Vagina (tissue), 2 donors: ENCODE measurements around the gene OSBPL6. TPM values are rescaled to one million over a fixed set of nuclear protein-coding genes. Genes with fewer than 3 reads are reported as not detected.

ENCODE experiments used
- DNase-seq, 2 donors: peaks; one replicate each; pipeline ENCODE4 v3.0.0-alpha.2; 2017; ENCODE audit errors: extremely low spot score in 2 of 2
- H3K27ac ChIP-seq: fragments of 200-600 bp; sonication (generic); one replicate; pipeline ENCODE4 v1.5.1; 2019
- H3K27me3 ChIP-seq: fragments of 200-600 bp; sonication (generic); one replicate; pipeline ENCODE4 v1.5.1; 2019
- H3K36me3 ChIP-seq, 2 donors: fragments of 200-600 bp; sonication (generic); one replicate each; pipeline ENCODE4 v1.5.1; 2017 to 2019
- H3K4me1 ChIP-seq: fragments of 200-600 bp; sonication (generic); one replicate; pipeline ENCODE4 v1.5.1; 2019
- H3K4me3 ChIP-seq, 2 donors: fragments of 200-600 bp; sonication (generic); 1 replicate in 1 of 2; 2 replicates in 1 of 2; pipeline ENCODE4 v1.5.1; 2016 to 2019
- H3K9me3 ChIP-seq: fragments of 200-600 bp; sonication (generic); one replicate; pipeline ENCODE4 v1.5.1; 2019
- CTCF ChIP-seq, 3 experiments: fragments of 450-650 bp in 2 of 3; fragments of 200-600 bp in 1 of 3; sonication (generic) in 1 of 3; IDR thresholded peaks; one replicate each; pipeline ENCODE4 v1.5.1; 2017 to 2019; ENCODE audit warnings: antibody characterized with exemption in 3 of 3, mild to moderate bottlenecking in 2 of 3, moderate library complexity in 2 of 3
- POLR2A ChIP-seq, 2 donors: fragments of 450-650 bp; IDR thresholded peaks; one replicate each; pipeline ENCODE4 v1.6.1; 2017; ENCODE audit warnings: antibody characterized with exemption in 2 of 2, mild to moderate bottlenecking in 2 of 2, moderate library complexity in 2 of 2
- POLR2AphosphoS5 ChIP-seq, 2 donors: sonication (generic); formaldehyde crosslinking; IDR thresholded peaks; one replicate each; pipeline ENCODE4 v1.9.0; 2017; ENCODE audit warnings: antibody characterized with exemption in 2 of 2, mild to moderate bottlenecking in 2 of 2, low read depth in 1 of 2; ENCODE audit not compliant: insufficient read depth in 1 of 2
- intact Hi-C: fragments of 100-400 bp; cut with DNase I; formaldehyde crosslinking; loops from one replicate; pipeline ENCODE4 v1.15.1; 2023
- total RNA-seq: library from RNA; depleted of rRNA; stranded (reverse); fragments of >200 nt; gene quantifications from one replicate; pipeline ENCODE4 v1.2.3, GENCODE V29; 2016

Gene OSBPL6
- total RNA-seq, 1 donor from 2014 or later, result 2.7 TPM

- H3K27ac ChIP-seq, result no peak overlapping the region
- TF ChIP-seq CTCF (IDR thresholded peaks at IDR 0.05), result no peak
- no peak for TF ChIP-seq POLR2A (IDR thresholded peaks at IDR 0.05)
- TF ChIP-seq POLR2AphosphoS5 (IDR thresholded peaks at IDR 0.05; ENCODE audit: insufficient read depth in 1 of 2, low read depth in 1 of 2), result no peak
- no peak for DNase-seq
- no peaks in the 10 kb centered on the region for H3K27me3 ChIP-seq
- H3K4me1 ChIP-seq, result no peaks in the 10 kb centered on the region
- intact Hi-C loops, result no loop called here
- peaks cover 0 to 12% of the 10 kb centered on the region in 2 donors for H3K36me3 ChIP-seq
- no peaks in the 10 kb centered on the region for H3K9me3 ChIP-seq
- no peak overlapping the region for H3K4me3 ChIP-seq
Observed at GRCh38 chr2:178425255-178425827, 231.0 kb downstream of the OSBPL6 start.

- Histone ChIP-seq H3K27ac (no peak overlapping the region), H3K4me3 (no peak overlapping the region), H3K27me3 (no peaks in the 10 kb centered on the region), H3K9me3 (no peaks in the 10 kb centered on the region), H3K36me3 (peaks cover 4 to 20% of the 10 kb centered on the region in 2 donors), H3K4me1 (no peaks in the 10 kb centered on the region)
- intact Hi-C loops, result no loop called here
- TF ChIP-seq POLR2AphosphoS5 (IDR thresholded peaks at IDR 0.05; ENCODE audit: insufficient read depth in 1 of 2, low read depth in 1 of 2) (no peak), POLR2A (IDR thresholded peaks at IDR 0.05) (no peak), CTCF (IDR thresholded peaks at IDR 0.05) (no peak)
- DNase-seq, result no peak
Observed at GRCh38 chr2:178426388-178426787, 232.1 kb downstream of the OSBPL6 start.

GRCh38 chr2:178427458-178427857 is 233.1 kb downstream of the OSBPL6 start:
- no peak overlapping the region for H3K4me3 ChIP-seq
- no peak for DNase-seq
- H3K27me3 ChIP-seq, result no peaks in the 10 kb centered on the region
- no peaks in the 10 kb centered on the region for H3K4me1 ChIP-seq
- H3K36me3 ChIP-seq, result peaks cover 5 to 25% of the 10 kb centered on the region in 2 donors
- intact Hi-C loops, result no loop called here
- H3K27ac ChIP-seq, result no peak overlapping the region
- H3K9me3 ChIP-seq, result no peaks in the 10 kb centered on the region
- TF ChIP-seq POLR2AphosphoS5 (IDR thresholded peaks at IDR 0.05; ENCODE audit: insufficient read depth in 1 of 2, low read depth in 1 of 2) (no peak), POLR2A (IDR thresholded peaks at IDR 0.05) (no peak), CTCF (IDR thresholded peaks at IDR 0.05) (no peak)

GRCh38 chr2:178428396-178428806 is 234.1 kb downstream of the OSBPL6 start:
- no peaks in the 10 kb centered on the region for H3K27me3 ChIP-seq
- H3K4me3 ChIP-seq, result no peak overlapping the region
- no peaks in the 10 kb centered on the region for H3K9me3 ChIP-seq
- TF ChIP-seq POLR2A (IDR thresholded peaks at IDR 0.05) (no peak), CTCF (IDR thresholded peaks at IDR 0.05) (no peak), POLR2AphosphoS5 (IDR thresholded peaks at IDR 0.05; ENCODE audit: insufficient read depth in 1 of 2, low read depth in 1 of 2) (no peak)
- intact Hi-C loops, result no loop called here
- H3K4me1 ChIP-seq, result no peaks in the 10 kb centered on the region
- H3K27ac ChIP-seq, result no peak overlapping the region
- DNase-seq, result no peak
- peaks cover 5 to 34% of the 10 kb centered on the region in 2 donors for H3K36me3 ChIP-seq

GRCh38 chr2:178429336-178429735 is 235.0 kb downstream of the OSBPL6 start:
- no peak for DNase-seq
- TF ChIP-seq CTCF (IDR thresholded peaks at IDR 0.05) (no peak), POLR2AphosphoS5 (IDR thresholded peaks at IDR 0.05; ENCODE audit: insufficient read depth in 1 of 2, low read depth in 1 of 2) (no peak), POLR2A (IDR thresholded peaks at IDR 0.05) (no peak)
- Histone ChIP-seq H3K4me1 (no peaks in the 10 kb centered on the region), H3K36me3 (peaks cover 5 to 43% of the 10 kb centered on the region in 2 donors), H3K27ac (no peak overlapping the region), H3K27me3 (no peaks in the 10 kb centered on the region), H3K9me3 (no peaks in the 10 kb centered on the region), H3K4me3 (no peak overlapping the region)
- intact Hi-C loops, result no loop called here
